ENCODE results near the gene PDIA2.
"Not testable (repeated sequence)": the region's sequence is repeated elsewhere in the genome, so short reads cannot be mapped to it uniquely, and the experiment has no call there.

Gene PDIA2

GRCh38 chr16:324451-325334, 41.7 kb downstream of the PDIA2 start:
- no peak for TF ChIP-seq CTCF (IDR thresholded peaks at IDR 0.05; ENCODE audit: low read depth, low read length)
- no peak for DNase-seq
- H3K27me3 ChIP-seq = no peaks in the 10 kb centered on the region
- no peaks in the 10 kb centered on the region for H3K36me3 ChIP-seq
- no peaks in the 10 kb centered on the region for H3K9me3 ChIP-seq
- H3K4me1 ChIP-seq = no peaks in the 10 kb centered on the region
- H3K4me3 ChIP-seq (ENCODE audit: low read depth, low read length) = no peak overlapping the region

- no peak for DNase-seq
- Histone ChIP-seq H3K36me3 (no peaks in the 10 kb centered on the region), H3K4me1 (no peaks in the 10 kb centered on the region), H3K9me3 (no peaks in the 10 kb centered on the region), H3K4me3 (ENCODE audit: low read depth, low read length) (no peak overlapping the region), H3K27me3 (no peaks in the 10 kb centered on the region)
- no peak for TF ChIP-seq CTCF (IDR thresholded peaks at IDR 0.05; ENCODE audit: low read depth, low read length)
Measured at GRCh38 chr16:325375-326145, 42.6 kb downstream of the PDIA2 start.

GRCh38 chr16:330741-331140, 47.8 kb downstream of the PDIA2 start:
- TF ChIP-seq CTCF (IDR thresholded peaks at IDR 0.05; ENCODE audit: low read depth, low read length) = no peak
- no peaks in the 10 kb centered on the region for H3K27me3 ChIP-seq

GRCh38 chr16:331181-331814, 48.3 kb downstream of the PDIA2 start:
- DNase-seq; H3K4me3 ChIP-seq (ENCODE audit: low read depth, low read length); H3K36me3 ChIP-seq; H3K4me1 ChIP-seq; H3K9me3 ChIP-seq; H3K27me3 ChIP-seq: not testable (repeated sequence)

More at GRCh38 chr16:330741-331140, 47.8 kb downstream of the PDIA2 start:
- Histone ChIP-seq H3K4me1 (peaks cover 3% of the 10 kb centered on the region; the same call in 1 of the 2 replicates), H3K4me3 (ENCODE audit: low read depth, low read length) (no peak overlapping the region), H3K36me3 (no peaks in the 10 kb centered on the region), H3K9me3 (no peaks in the 10 kb centered on the region)
- DNase-seq = no peak

- Histone ChIP-seq H3K4me1 (peaks cover 3% of the 10 kb centered on the region), H3K9me3 (no peaks in the 10 kb centered on the region), H3K4me3 (ENCODE audit: low read depth, low read length) (no peak overlapping the region), H3K27me3 (no peaks in the 10 kb centered on the region), H3K36me3 (no peaks in the 10 kb centered on the region)
- DNase-seq = no peak
- TF ChIP-seq CTCF (IDR thresholded peaks at IDR 0.05; ENCODE audit: low read depth, low read length) = no peak
Measured at GRCh38 chr16:333406-334094, 50.6 kb downstream of the PDIA2 start.

GRCh38 chr16:334164-334832, 51.3 kb downstream of the PDIA2 start:
- H3K4me1 ChIP-seq; H3K9me3 ChIP-seq; H3K4me3 ChIP-seq (ENCODE audit: low read depth, low read length); DNase-seq; H3K27me3 ChIP-seq; H3K36me3 ChIP-seq: not testable (repeated sequence)

- not testable (repeated sequence) for DNase-seq; H3K27me3 ChIP-seq; H3K36me3 ChIP-seq; H3K9me3 ChIP-seq; H3K4me3 ChIP-seq (ENCODE audit: low read depth, low read length); H3K4me1 ChIP-seq
Measured at GRCh38 chr16:334861-335632, 52.1 kb downstream of the PDIA2 start.
